Measurements from ENCODE around the gene RABGEF1. TPM values are rescaled to one million over a fixed set of nuclear protein-coding genes. Genes with fewer than 3 reads are reported as not detected.
"Not testable (repeated sequence)": the region's sequence is repeated elsewhere in the genome, so short reads cannot be mapped to it uniquely, and the experiment has no call there.

Gene RABGEF1
- total and polyA plus RNA-seq, 12 donors, result 7.2 to 23.4 (median 16.6) TPM

- 90 to 92% methylated on average over 7 of the region's 7 CpGs for WGBS, 2 donors
- ATAC-seq, result peak in 2 of 8 donors; percentile 12 to 27
- no peak for TF ChIP-seq CTCF (IDR thresholded peaks at IDR 0.05)
- no peak overlapping the region for H3K4me3 ChIP-seq
- no peaks in the 10 kb centered on the region for H3K9me3 ChIP-seq
- peaks cover 0 to 23% (median 12%) of the 10 kb centered on the region in 9 donors for H3K4me1 ChIP-seq
- H3K36me3 ChIP-seq, result peaks cover 0 to 9% (median 0%) of the 10 kb centered on the region in 9 donors
- H3K27ac ChIP-seq, result peak overlapping the region in 1 of 10 donors; percentile 25
- intact Hi-C loops (cut with DNase I), result no loop called here
- no peaks in the 10 kb centered on the region for H3K27me3 ChIP-seq
- DNase-seq, result no peak
These were observed 39.9 kb upstream of the RABGEF1 start for GRCh38 chr7:66700633-66701131.

GRCh38 chr7:66707825-66708224 lies 32.7 kb upstream of the RABGEF1 start:
- no peak for TF ChIP-seq CTCF (IDR thresholded peaks at IDR 0.05)
- no peak for DNase-seq
- Histone ChIP-seq H3K27me3 (no peaks in the 10 kb centered on the region), H3K4me3 (no peak overlapping the region), H3K36me3 (peaks cover 0 to 26% (median 5%) of the 10 kb centered on the region in 9 donors), H3K4me1 (no peaks in the 10 kb centered on the region), H3K27ac (no peak overlapping the region), H3K9me3 (peaks cover 0 to 15% (median 0%) of the 10 kb centered on the region in 11 donors)
- ATAC-seq, result no peak
- intact Hi-C loops (cut with DNase I), result no loop called here

GRCh38 chr7:66710752-66711151 lies 29.8 kb upstream of the RABGEF1 start:
- ATAC-seq; H3K27ac ChIP-seq; H3K27me3 ChIP-seq; H3K4me3 ChIP-seq; H3K4me1 ChIP-seq; DNase-seq; intact Hi-C loops (cut with DNase I): not testable (repeated sequence)
- peaks cover 0 to 21% (median 0%) of the 10 kb centered on the region in 11 donors for H3K9me3 ChIP-seq
- WGBS, 2 donors, result 98 to 99% methylated on average over 4 of the region's 4 CpGs
- H3K36me3 ChIP-seq, result peaks cover 0 to 45% (median 5%) of the 10 kb centered on the region in 9 donors

GRCh38 chr7:66713687-66714086 lies 26.8 kb upstream of the RABGEF1 start:
- intact Hi-C loops (cut with DNase I), result no loop called here
- H3K9me3 ChIP-seq, result peaks cover 0 to 13% (median 0%) of the 10 kb centered on the region in 11 donors
- TF ChIP-seq CTCF (IDR thresholded peaks at IDR 0.05), result no peak
- H3K27ac ChIP-seq, result no peak overlapping the region
- ATAC-seq (no peak), DNase-seq (no peak)
- H3K4me1 ChIP-seq, result no peaks in the 10 kb centered on the region
- H3K36me3 ChIP-seq, result peaks cover 0 to 68% (median 7%) of the 10 kb centered on the region in 9 donors
- 98 to 100% methylated on average over 1 of the region's 1 CpG for WGBS, 2 donors
- H3K27me3 ChIP-seq, result no peaks in the 10 kb centered on the region
- H3K4me3 ChIP-seq, result no peak overlapping the region

GRCh38 chr7:66716634-66717033 lies 23.9 kb upstream of the RABGEF1 start:
- H3K27ac ChIP-seq; DNase-seq; H3K4me3 ChIP-seq; ATAC-seq; H3K27me3 ChIP-seq; H3K4me1 ChIP-seq; intact Hi-C loops (cut with DNase I): not testable (repeated sequence)
- Histone ChIP-seq H3K36me3 (peaks cover 0 to 65% (median 7%) of the 10 kb centered on the region in 9 donors), H3K9me3 (peaks cover 0 to 14% (median 0%) of the 10 kb centered on the region in 11 donors)
- 95 to 97% methylated on average over 7 of the region's 7 CpGs for WGBS, 2 donors
